Gastrocnemius medialis (tissue), 4 donors: ENCODE data around the gene PIPOX.

Source experiments
- POLR2A ChIP-seq, 2 donors: fragments of 450-650 bp; IDR thresholded peaks; one replicate each; pipeline ENCODE4 v1.6.1; 2017; ENCODE audit warnings: antibody characterized with exemption in 2 of 2, mild to moderate bottlenecking in 2 of 2, moderate library complexity in 2 of 2
- TF ChIP-seq, protein P1 (sequence below), 5 experiments: fragments of 450-650 bp in 3 of 5; fragments of 200-600 bp in 2 of 5; sonication (generic) in 2 of 5; IDR thresholded peaks in 4 of 5; conservative IDR thresholded peaks in 1 of 5; 1 replicate in 4 of 5; 2 replicates in 1 of 5; pipeline ENCODE4 v1.5.1; 2016 to 2019; ENCODE audit warnings: antibody characterized with exemption in 5 of 5, mild to moderate bottlenecking in 3 of 5, moderate library complexity in 3 of 5

DNA sequence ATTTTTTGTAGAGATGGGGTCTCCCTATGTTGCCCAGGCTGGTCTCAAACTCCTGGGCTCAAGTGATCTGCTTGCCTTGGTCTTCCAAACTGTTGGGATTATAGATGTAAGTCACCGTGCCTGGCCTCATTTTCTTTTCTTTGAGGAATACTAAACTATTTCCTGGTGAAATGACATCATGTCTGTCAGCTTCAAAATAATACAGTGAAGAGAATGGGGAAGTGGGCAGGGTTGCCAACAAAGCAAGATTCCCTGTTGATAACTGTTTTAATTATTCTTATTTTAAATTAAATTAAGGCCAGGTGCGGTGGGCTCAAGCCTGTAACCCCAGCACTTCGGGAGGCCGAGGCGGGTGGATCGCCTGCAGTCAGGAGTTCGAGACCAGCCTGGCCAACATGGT is 21.1 kb downstream of the PIPOX start:
- TF ChIP-seq, protein P1, sequence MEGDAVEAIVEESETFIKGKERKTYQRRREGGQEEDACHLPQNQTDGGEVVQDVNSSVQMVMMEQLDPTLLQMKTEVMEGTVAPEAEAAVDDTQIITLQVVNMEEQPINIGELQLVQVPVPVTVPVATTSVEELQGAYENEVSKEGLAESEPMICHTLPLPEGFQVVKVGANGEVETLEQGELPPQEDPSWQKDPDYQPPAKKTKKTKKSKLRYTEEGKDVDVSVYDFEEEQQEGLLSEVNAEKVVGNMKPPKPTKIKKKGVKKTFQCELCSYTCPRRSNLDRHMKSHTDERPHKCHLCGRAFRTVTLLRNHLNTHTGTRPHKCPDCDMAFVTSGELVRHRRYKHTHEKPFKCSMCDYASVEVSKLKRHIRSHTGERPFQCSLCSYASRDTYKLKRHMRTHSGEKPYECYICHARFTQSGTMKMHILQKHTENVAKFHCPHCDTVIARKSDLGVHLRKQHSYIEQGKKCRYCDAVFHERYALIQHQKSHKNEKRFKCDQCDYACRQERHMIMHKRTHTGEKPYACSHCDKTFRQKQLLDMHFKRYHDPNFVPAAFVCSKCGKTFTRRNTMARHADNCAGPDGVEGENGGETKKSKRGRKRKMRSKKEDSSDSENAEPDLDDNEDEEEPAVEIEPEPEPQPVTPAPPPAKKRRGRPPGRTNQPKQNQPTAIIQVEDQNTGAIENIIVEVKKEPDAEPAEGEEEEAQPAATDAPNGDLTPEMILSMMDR (IDR thresholded peaks at IDR 0.05 in 4 of 5, conservative IDR thresholded peaks at IDR 0.05 in 1 of 5): no peak
- TF ChIP-seq POLR2A (IDR thresholded peaks at IDR 0.05): no peak
